WERI-Rb-1 (cell line): ENCODE measurements around the gene HOXA2.

Experiments
- DNase-seq: peaks from one replicate; pipeline ENCODE4 v3.0.0-alpha.2; 2020
- H3K27ac ChIP-seq: fragments of 250-450 bp; sonication (Bioruptor Pico); 2 replicates; pipeline ENCODE4 v1.5.1; 2020; ENCODE audit warnings: mild to moderate bottlenecking, moderate library complexity
- H3K27me3 ChIP-seq: fragments of 250-450 bp; sonication (Bioruptor Pico); 2 replicates; pipeline ENCODE4 v1.5.1; 2021; ENCODE audit warnings: mild to moderate bottlenecking, low read depth, moderate library complexity; ENCODE audit not compliant: insufficient read depth, severe bottlenecking
- H3K36me3 ChIP-seq: fragments of 250-450 bp; sonication (Bioruptor Pico); 2 replicates; pipeline ENCODE4 v1.5.1; 2020; ENCODE audit warnings: mild to moderate bottlenecking, moderate library complexity
- H3K4me3 ChIP-seq: 2 replicates; pipeline ENCODE4 v1.5.1; 2011; ENCODE audit warnings: low read depth, mild to moderate bottlenecking, control low read depth, low read length
- H3K9me3 ChIP-seq: fragments of 250-450 bp; sonication (Bioruptor Pico); 2 replicates; pipeline ENCODE4 v1.5.1; 2021; ENCODE audit warnings: mild to moderate bottlenecking, moderate library complexity; ENCODE audit not compliant: severe bottlenecking
- TF ChIP-seq, protein P1 (sequence below): IDR thresholded peaks from 2 replicates; pipeline ENCODE4 v1.5.1; 2011; ENCODE audit warnings: low read depth, mild to moderate bottlenecking, control low read depth, inconsistent platforms, low read length

The HOXA2 gene

DNA sequence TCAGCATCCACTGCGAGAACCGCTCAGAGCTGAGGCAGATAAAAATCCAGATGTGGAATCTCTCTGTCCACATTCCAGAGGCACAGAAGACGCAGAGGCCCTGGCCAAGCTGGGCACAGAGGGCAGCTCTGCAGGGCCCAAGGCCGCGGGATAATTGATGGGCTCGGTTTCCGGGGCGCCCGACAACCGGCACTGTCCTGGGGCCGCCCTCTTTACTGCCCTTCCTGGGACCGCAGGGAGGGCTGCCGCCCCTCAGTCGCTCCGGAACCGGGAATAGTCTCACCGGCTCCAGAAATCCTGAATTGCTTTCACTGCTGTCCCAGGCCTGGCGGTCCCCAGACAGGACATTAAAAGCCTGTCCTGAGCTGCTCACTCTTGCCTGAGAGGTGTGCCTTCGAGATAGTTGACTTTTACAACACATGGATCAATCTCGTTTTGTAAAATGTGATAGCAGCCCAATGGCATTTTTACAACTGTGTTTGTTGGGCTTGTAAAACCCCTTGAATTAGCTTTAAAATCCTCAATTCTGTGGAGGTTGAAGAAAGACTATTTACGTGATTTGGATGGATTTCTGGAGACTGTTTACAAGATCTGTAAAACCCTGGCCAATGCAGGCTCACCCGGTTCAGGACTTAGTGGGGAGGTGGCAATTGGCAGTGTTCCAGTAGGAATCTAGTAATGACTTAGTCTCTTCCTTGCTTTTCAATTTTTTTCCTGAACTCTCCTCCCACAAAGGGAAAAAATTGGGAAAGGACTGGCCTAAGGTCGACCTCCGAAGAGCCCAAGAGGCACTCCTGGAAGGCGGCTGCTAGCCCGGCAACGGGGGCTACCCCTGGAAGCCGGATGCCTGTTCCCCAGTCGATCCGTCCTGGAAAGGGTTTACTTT, 46.5 kb upstream of the HOXA2 start:
- Histone ChIP-seq H3K36me3 (no peaks in the 10 kb centered on the region), H3K9me3 (no peaks in the 10 kb centered on the region), H3K27ac (no peak overlapping the region), H3K27me3 (peaks cover 57% of the 10 kb centered on the region), H3K4me3 (0 out of 2 replicates have a peak overlapping the region, but pooled peaks have one; percentile 56)
- TF ChIP-seq, protein P1, sequence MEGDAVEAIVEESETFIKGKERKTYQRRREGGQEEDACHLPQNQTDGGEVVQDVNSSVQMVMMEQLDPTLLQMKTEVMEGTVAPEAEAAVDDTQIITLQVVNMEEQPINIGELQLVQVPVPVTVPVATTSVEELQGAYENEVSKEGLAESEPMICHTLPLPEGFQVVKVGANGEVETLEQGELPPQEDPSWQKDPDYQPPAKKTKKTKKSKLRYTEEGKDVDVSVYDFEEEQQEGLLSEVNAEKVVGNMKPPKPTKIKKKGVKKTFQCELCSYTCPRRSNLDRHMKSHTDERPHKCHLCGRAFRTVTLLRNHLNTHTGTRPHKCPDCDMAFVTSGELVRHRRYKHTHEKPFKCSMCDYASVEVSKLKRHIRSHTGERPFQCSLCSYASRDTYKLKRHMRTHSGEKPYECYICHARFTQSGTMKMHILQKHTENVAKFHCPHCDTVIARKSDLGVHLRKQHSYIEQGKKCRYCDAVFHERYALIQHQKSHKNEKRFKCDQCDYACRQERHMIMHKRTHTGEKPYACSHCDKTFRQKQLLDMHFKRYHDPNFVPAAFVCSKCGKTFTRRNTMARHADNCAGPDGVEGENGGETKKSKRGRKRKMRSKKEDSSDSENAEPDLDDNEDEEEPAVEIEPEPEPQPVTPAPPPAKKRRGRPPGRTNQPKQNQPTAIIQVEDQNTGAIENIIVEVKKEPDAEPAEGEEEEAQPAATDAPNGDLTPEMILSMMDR: no peak
- peak; percentile 5 for DNase-seq

DNA sequence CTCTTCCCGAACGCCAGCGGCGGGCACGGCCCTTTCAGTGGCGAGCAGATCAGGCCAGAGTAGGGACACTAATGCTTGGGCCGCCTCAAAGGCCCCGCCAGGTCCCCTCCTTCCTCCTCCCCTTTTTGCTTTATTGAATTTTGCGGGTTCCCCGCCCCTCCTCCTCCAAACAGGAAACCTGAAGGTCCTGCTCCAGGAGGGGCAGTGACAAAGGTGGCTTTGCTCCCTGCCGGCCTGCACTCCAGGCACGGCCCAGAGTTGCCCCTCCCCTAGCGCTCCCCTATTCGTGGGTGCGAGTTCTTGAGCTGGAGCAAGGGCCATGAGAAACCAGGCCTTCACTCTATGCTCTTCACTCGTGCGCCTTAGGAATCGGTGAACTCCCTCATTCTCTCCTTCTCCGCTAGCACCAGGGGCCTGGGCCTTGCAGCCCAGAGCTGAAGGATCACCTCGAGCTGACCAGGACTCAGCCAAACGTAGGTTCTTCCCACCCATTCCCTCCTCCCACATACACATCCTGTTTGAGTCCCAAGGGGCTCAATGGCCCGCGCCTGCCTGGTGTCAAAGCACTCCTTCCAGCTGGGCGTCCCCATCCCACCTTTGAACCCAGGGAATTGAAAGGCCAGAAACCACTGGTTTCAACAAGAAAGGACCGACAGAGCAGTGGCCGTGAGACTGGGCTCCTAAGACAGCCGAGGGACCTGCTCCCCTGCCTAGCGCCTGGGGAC, 45.7 kb upstream of the HOXA2 start:
- H3K4me3 ChIP-seq: no peak overlapping the region
- no peak overlapping the region for H3K27ac ChIP-seq
- peaks cover 59% of the 10 kb centered on the region for H3K27me3 ChIP-seq
- H3K9me3 ChIP-seq: no peaks in the 10 kb centered on the region
- no peak for DNase-seq
- no peaks in the 10 kb centered on the region for H3K36me3 ChIP-seq
- TF ChIP-seq, protein P1: no peak

DNA sequence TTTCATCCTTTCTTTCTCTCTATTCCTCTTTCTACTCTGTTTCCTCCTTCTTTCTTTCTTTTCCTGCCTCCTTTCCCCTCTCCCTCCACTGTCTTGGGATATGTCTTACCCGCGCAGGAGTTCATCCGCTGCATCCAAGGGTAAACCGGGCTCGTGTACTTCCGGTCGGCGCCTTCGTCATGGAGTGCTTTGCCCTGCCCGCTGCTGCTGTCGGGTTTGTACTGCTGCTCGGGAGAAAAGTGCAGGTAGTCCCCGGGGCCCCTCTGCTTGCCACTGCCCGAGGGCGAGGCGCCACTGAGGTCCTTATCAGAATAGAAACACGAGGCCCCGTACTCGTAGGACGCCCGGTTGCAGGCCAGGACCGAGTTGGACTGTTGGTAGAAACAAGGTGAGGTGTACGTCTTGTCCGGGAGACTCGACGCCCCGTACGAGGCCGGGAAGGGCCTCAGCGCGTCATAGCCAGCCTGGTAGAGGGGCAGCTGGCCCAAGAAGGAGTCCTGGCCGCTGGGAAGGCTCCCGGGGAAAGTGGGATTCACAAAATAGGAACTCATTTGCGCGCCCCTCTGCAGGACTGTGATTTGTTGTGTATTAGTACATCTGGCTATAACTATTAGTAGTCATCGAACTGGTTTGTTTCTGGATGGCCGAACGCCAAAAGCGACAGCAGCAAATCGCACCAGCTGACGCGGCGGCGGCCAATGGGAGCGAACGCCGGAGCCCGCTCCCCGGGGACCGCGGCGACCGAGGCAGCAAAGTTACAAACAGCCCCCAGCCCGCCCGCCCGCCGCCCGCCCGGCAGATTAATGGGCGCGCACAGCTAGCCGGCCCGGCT, 44.9 kb upstream of the HOXA2 start, which contains the start of gene HOXA6:
Gene HOXA6, minus strand, starts transcription at position 576 of the 832 bp plus-strand sequence. Its CDS starts 25 bp downstream, at position 551.
- Histone ChIP-seq H3K27ac (no peak within 1 kb of the TSS), H3K4me3 (no peak within 1 kb of the TSS), H3K27me3 (peaks cover 59% of the 10 kb centered on the region), H3K36me3 (no peaks in the 10 kb centered on the region), H3K9me3 (no peaks in the 10 kb centered on the region)
- TF ChIP-seq, protein P1: no peak
- peak; percentile 5 for DNase-seq

DNA sequence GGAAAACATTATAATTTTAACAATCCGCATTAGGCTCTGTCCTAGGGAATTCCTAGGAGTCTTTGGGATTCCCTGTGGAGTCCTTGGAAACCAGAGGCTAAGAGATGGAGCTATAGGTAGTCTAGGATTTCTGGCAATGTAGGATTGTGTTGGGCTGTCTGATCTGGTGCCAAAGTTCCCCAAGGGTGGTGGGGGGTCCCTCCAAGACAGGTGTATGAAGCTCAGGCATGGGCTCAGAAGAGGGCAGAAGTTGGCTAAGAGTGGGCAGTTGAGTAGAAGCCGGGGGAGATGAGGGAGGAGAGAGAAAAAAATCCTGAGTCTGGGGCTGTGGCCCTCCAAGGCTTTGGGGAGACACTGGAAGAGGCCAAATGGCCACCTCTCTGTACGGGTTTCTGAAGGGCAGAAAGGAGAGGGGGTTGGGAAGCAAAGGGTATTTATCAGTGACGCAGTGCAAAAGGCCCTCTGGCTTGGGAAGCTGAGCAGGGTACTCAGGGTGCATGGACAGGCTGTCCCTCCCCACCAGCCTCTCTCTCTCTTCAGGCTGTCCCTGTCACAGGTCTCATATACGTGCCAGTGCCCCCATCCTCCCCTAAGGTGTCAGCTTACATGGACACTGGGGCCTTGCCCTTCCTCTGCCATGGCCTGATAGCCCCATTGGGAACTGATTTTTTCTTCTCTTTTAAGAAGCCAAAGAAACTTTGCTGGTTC, 44.2 kb upstream of the HOXA2 start:
- TF ChIP-seq, protein P1: no peak
- Histone ChIP-seq H3K27me3 (peaks cover 58% of the 10 kb centered on the region), H3K9me3 (no peaks in the 10 kb centered on the region), H3K36me3 (no peaks in the 10 kb centered on the region), H3K27ac (no peak overlapping the region), H3K4me3 (no peak overlapping the region)
- no peak for DNase-seq

DNA sequence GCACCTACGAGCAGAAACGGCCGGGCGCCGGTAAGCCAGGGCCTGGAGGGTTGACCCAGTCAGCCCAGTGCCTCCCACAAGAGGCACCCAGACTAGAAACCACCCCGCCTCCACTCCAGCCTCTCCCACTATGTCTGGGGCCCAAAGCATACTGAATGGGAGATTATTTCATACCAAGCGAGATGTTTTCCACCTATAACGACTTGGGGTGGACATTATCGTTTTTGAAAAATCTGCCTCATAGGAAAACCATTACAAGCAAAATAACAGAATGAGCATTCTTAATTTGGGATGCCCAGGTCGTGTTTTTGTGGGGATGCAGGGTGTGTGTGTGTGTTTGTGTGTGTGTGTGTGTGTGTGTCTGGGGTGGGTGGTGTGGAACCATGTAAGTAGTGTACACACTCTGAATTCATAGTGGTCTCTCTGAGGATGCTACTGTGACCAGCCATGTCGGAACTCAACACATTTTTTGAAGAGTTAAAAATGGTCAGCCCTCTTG, 43.5 kb upstream of the HOXA2 start:
- Histone ChIP-seq H3K27ac (no peak overlapping the region), H3K36me3 (no peaks in the 10 kb centered on the region), H3K27me3 (peaks cover 51% of the 10 kb centered on the region), H3K9me3 (no peaks in the 10 kb centered on the region), H3K4me3 (no peak overlapping the region)
- TF ChIP-seq, protein P1: no peak
- no peak for DNase-seq
